Femur (tissue), 1 donor: ENCODE measurements around the gene TMEM187.
A peak's percentile ranks its signal among the peaks of the same experiment; 100 is the strongest.

ENCODE experiments used
- DNase-seq: peaks from one replicate; pipeline ENCODE4 v3.0.0-alpha.2; 2017

Gene TMEM187

GRCh38 chrX:153935326-153935851, 37.2 kb upstream of the TMEM187 start:
- no peak for DNase-seq

GRCh38 chrX:153937056-153937455, 35.5 kb upstream of the TMEM187 start:
- DNase-seq, result no peak

DNA sequence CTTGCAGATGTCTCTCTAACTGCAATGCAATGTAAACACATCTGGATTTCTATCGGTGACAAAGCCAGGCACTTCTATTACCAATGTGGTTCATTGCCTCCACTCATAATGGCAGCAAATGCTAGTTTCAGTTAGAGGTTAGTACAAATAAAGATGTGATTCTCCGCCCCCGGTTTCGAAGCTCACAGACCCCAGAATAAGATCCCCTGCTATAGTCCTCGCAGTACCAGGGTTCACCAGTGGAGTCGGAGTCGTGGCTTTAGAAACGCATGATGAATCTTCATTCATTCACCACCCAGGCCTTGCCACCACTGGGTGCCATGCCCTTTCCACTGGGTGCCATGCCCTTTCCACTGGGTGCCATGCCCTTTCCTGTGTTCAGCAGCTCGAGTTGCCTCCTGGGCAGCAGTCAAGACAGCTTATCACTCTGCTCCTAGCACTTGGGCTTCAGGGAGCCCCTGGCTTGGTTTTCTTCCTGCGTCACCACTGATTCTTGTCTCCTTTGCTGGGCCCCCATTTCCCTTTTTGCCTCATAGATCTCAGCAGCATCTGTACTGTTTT, 34.2 kb upstream of the TMEM187 start:
- no peak for DNase-seq

GRCh38 chrX:153939573-153939972, 33.0 kb upstream of the TMEM187 start:
- DNase-seq, result no peak

DNA sequence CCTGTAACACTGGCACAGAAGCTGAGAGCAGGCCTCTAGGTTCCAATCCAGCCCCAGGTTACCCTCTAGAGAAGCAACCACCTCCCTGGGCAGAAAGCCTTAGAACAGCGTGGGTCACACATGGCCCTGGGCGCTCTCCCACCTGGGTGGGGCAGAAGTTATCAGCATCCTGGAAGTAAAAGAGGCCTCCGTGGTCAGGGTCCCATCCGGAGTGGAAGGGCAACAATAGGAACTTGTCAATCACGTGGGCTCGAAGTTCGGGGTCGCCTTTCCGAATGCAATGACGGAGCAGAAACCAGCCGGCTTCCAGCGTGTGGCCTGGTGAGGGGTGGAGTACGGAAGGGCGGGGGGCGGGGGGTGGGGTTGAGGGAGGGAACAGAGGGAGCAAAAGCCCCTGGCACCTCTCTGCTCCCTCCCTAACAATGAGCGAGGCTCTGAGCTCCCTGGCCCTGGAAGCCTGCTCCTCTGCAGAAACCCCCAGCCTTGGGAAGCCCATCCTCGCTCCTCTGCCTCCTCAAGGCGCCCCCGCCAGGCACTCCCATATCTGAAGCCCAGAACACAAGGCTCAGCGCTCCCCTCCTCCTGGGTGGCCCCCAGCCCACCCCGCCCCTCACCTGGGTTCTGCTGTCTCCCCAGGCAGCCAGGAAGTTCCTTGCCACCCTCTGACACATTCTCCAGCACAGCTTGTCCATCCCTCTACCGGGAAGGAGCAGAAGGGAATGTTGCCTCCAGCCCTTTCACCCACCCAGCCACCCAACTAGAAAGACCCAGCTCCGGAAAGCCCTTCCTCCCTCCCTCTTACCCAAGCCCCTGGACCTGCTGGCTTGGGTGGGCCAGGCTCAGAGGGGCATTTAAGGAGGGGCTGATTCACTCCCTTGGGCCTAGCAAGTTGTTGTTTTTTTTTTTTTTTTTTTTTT, 31.0 kb upstream of the TMEM187 start:
- no peak for DNase-seq

GRCh38 chrX:153944140-153944799, 28.3 kb upstream of the TMEM187 start, which contains the start of gene RENBP:
Gene RENBP (minus strand): TSS chrX:153944643. CDS start chrX:153944610, 33 bp downstream.
- no peak for DNase-seq

DNA sequence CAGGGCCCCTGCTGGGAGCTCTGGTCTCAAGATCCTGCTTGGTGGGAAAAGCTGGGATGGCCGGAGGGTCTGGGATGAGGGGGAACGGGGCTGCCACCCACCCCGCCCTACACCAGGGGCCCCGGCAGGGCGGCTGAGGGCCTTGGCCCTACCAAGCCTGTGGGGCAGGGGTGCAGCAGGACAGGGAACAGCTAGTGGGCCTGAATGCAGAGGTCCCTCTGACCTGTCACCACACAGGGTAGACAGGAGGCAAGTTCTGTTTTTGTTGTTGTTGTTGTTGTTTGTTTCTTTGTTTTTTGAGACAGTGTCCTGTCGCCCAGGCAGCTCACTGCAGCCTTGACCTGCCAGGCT, 27.8 kb upstream of the TMEM187 start:
- no peak for DNase-seq

- no peak for DNase-seq
Observed at GRCh38 chrX:153945956-153946943, 26.3 kb upstream of the TMEM187 start.

DNA sequence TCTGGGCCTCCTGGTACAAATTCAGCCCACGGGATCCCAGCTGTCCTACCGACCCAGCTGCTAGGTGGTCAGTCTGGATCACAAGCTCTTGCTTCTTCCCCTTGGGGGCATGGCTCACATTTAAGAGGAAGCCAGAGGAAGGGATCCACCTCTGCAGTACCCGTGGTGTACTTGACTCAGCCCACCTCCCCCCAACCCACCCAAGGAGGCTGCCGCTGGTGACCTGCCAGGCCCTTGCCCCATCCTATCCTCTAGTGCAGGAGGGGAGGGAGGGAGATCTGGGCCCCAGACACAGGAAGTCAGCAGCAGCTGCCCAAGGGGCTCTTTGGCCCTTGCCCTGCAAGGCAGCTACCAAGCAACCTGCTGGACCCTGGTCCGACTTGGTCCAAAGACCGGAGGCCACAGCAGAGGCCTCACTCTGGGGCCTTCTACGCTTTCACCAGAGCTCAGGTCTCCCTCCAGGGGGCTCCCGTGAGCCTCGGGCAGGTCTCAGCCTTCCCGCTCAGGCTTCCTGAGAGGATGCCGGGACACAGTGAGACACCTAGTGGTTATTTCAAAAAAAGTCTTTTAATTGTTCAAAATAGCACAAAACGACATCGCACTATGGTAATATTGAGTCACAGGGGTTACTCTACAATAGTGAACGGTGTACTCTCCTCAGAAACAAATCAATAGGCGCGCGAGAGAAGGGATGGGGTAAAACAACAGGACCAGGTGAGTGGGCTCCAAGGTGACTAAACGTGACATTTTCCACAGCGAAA, 25.4 kb upstream of the TMEM187 start:
- DNase-seq, result peak; percentile 73

GRCh38 chrX:153948002-153948466, 24.5 kb upstream of the TMEM187 start:
- no peak for DNase-seq

DNA sequence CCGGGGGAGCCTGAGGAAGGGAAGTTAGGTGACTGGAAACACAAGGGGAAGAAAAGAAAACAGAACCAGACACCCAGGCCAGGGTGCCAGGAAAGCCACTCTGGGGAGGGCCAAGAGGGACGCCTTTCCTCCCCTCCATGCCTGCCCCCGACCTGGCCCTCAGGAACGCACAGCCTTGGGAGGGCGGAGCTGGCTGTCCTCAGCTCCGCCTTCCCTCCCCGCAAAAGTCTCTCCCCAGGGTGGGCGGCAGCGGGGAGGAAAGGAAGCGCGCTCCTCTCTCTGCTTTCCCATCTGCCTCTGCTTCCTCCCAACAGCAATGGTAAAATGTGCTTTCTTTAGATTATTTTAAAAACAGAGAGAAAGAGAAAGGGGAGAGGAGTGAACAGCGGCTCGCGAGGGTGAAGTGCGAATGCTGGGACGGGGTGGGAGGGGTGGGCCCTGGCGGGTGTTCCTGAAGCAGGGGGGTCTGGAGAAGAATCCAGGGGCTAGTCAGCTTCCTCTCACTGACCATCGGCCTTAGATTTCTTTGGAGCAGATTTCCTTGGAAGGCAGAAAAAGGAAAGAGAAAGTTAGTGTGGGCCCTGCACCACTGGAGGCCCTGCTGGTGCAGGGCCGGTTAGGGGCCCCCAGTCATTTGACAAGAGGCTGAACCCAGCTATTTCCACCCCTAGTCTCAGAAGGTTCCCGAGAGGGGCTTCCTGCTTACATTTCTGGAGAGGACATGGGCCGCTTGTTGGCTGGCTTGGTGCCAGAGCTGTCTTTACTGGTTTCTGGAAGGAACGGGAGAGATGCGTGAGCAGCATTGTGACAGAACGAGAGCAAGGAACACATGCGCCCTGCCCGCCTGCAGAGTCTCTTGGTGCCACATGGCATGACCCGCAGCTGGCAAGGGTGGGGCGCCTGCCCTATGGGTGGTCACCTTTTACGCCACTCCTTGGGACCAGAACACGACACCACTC, 23.4 kb upstream of the TMEM187 start:
- DNase-seq, result no peak

- no peak for DNase-seq
Observed at GRCh38 chrX:153950127-153950526, 22.4 kb upstream of the TMEM187 start.

DNA sequence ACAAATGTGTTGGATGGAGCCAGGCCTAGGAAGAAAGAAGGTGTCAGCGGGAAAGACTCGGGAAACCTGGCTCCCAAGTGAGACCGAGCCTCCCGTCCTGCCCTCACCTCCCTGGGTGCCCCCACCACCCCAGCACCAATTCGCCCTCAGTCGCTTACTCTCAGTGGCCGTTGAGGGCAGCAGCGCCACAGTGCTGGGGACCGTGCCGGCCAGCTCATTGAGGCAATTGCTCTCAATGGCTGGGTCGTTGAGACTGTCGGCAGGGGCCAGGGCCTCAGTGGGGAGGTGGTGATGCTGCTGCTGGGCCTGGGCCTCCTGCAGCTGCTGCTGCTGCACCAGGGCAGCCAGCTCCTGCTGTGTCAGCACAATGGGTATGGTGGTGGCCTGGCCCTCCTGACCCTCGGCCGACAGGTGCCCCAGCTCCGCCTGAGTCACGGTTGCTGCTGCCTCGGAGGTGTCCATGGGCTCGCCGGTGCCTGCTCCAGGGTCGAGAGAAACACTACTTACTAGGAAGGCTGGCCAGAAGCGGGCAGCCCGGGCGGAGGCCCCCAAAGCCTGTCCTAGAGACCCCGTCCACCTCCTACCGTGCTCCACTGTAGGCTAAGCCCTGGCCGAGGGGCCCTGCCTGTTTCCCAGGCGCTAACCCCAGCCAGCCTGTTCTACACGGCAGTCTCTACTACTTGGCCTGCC, 20.7 kb upstream of the TMEM187 start:
- DNase-seq, result no peak

DNA sequence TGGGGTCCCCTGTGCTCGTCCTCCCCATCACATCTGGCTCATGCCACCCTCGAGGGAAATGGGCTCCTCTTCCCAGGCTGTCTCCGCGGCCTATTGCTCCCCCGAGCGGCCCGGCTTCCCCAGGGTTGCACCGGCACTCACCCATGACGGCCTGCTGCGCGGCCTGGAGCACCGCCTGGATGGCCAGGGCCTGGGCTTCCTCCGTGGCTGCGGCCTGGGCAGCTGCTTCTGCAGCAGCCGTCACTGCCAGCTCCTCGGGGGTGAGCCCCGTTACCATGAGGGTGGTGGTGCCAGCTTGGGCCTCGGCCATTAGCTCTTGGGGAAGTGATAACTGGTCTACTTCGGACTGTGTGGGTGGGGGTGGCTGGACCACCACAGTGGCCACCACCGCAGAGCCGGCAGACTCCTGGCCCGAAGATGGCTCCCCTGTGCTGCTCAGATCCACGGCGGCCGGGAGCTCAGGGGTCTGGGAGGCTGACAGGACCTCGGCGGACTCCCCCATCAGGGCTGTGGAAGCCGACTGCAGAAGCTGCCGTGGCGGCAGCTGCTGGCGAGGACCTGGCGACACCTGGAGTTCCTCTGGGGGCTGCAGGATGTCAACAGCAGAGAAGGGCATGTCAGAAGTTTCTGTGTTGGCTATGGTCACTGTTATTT, 20.1 kb upstream of the TMEM187 start:
- DNase-seq, result no peak

DNA sequence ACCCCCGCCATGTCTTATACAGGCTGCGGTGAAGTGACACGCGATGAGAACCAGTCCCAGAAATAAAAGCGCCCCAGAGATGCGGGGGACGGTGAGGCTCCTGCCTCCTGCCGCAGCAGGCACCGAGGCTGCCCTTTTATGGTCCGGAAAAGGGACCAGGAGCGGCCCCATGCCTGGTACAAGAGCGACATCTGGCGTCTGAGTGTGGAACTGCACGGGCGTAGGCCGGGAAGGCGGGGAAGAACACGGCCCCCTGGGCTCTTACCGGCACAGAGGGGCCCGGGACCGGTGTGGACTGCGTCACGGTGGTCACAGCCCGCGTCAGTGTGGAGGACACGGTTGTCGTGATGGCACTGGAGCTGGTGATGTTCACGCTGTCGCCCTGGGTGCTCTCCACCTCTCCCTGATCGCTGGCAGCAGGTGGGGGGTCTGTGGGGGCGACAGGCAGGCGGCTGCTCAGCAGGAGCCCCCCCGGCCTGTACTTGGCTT, 19.2 kb upstream of the TMEM187 start:
- DNase-seq, result peak; percentile 82

DNA sequence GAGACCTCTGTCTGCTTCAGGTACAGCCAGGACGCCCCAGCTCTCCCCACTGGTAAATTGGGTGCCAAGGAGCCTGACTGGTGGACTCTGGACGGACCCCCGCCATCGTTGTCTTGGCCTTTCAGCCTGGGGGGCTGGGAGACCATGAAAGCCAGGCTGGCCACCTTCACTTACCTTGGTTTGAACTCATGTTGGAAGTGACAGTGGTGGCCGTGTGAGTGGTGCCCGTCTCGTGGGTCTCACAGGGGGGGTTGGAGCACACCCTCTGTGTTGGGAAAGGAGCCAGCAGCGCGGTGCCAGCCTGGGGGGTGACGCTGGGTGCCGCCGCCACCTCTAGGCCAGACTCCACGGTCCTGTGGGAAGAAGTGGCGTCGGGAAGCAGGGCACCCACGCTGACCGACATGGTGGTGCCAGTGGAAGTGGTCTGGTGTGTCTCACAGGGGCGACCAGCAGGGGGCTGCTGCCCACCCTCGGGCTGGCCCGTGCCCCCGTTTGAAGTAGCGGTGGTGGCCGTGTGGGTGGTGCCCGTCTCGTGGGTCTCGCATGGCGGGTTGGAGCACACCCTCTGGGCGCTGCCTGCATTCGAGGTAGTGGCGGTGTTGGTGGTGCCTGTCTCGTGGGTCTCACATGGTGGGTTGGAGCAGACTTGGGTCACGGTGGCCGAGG, 18.5 kb upstream of the TMEM187 start:
- no peak for DNase-seq

DNA sequence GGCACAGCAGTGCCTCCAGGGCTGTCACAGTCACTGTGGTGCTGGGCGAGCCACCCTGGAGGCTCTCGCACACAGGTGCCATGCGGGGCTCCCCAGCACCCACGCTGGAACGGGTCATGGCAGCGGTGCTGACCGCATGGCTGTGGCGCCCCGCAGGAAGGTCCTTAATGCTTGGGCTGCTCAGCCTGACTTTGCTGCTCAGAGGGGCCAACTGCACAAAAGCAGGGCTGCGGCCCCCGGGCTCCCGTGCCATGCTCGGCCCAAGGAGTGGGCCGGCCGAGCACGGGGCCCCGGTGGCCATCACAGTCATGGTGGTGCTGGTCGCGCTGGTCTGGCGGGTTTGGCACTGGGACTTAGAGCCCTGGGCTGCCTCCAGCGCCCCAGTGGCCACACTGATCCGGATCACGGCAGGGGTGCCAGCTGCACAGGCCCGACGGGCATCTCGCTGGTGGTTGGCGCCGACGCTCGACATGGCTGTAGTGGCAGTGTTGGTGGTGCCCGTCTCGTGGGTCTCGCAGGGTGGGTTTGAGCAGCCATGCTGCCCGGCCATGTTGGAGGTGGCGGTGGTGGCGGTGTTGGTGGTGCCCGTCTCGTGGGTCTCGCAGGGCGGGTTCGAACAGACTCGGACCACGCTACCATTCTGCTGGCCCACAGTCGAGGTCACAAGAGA, 17.9 kb upstream of the TMEM187 start:
- DNase-seq, result no peak
